Measurements from ENCODE around the gene CELSR3. TPM values are rescaled to one million over a fixed set of nuclear protein-coding genes. Genes with fewer than 3 reads are reported as not detected.

The CELSR3 gene
- total RNA-seq, 2 experiments from 2014 or later: 7.2 to 8.0 TPM

GRCh38 chr3:48652923-48653715 is 9.6 kb downstream of the CELSR3 start:
- Mint-ChIP-seq H3K9me3 (no peaks in the 10 kb centered on the region), H3K27ac (no peak overlapping the region), H3K36me3 (ENCODE audit: low read depth) (peaks cover 3% of the 10 kb centered on the region), H3K4me1 (peaks cover 27% of the 10 kb centered on the region), H3K27me3 (no peaks in the 10 kb centered on the region), H3K4me3 (no peak overlapping the region)
- no peak for DNase-seq
- ChIA-PET CTCF (interaction anchor here (1.6 kb wide), 1 partner anchor 17 kb away, joined by 4 read pairs; the partner anchor contains the start of gene SLC26A6), POLR2A (interaction anchor here (1.1 to 1.8 kb wide), 3 partner anchors 18 to 213 kb away, joined by 3 to 12 read pairs (median 3); partner anchors contain the start of genes CCDC51, SLC26A6, TMA7 and UQCRC1)

GRCh38 chr3:48651771-48652170 is 10.9 kb downstream of the CELSR3 start:
- Mint-ChIP-seq H3K9me3 (no peaks in the 10 kb centered on the region), H3K27me3 (no peaks in the 10 kb centered on the region), H3K27ac (no peak overlapping the region), H3K4me1 (peaks cover 16% of the 10 kb centered on the region), H3K36me3 (ENCODE audit: low read depth) (peaks cover 3% of the 10 kb centered on the region), H3K4me3 (no peak overlapping the region)
- no peak for DNase-seq
- ChIA-PET CTCF (no interaction called here), POLR2A (no interaction called here)

- Mint-ChIP-seq H3K27ac (no peak overlapping the region), H3K36me3 (ENCODE audit: low read depth) (peaks cover 3% of the 10 kb centered on the region), H3K9me3 (no peaks in the 10 kb centered on the region), H3K4me1 (peaks cover 14% of the 10 kb centered on the region), H3K27me3 (no peaks in the 10 kb centered on the region), H3K4me3 (no peak overlapping the region)
- DNase-seq: no peak
- ChIA-PET CTCF (no interaction called here), POLR2A (no interaction called here)
Observed at GRCh38 chr3:48650723-48651122, 12.0 kb downstream of the CELSR3 start.

GRCh38 chr3:48648188-48648850 is 14.4 kb downstream of the CELSR3 start:
- no peak for DNase-seq
- no peaks in the 10 kb centered on the region for H3K27me3 Mint-ChIP-seq
- ChIA-PET CTCF (no interaction called here), POLR2A (interaction anchor here (0.8 kb wide), 1 partner anchor 26 kb away, joined by 3 read pairs; no protein-coding TSS in a partner anchor)
- H3K36me3 Mint-ChIP-seq (ENCODE audit: low read depth): peaks cover 3% of the 10 kb centered on the region
- H3K27ac Mint-ChIP-seq: no peak overlapping the region
- H3K4me3 Mint-ChIP-seq: no peak overlapping the region
- H3K9me3 Mint-ChIP-seq: no peaks in the 10 kb centered on the region
- H3K4me1 Mint-ChIP-seq: no peaks in the 10 kb centered on the region

GRCh38 chr3:48647714-48648113 is 15.0 kb downstream of the CELSR3 start:
- Mint-ChIP-seq H3K27me3 (no peaks in the 10 kb centered on the region), H3K9me3 (no peaks in the 10 kb centered on the region), H3K36me3 (ENCODE audit: low read depth) (peaks cover 1% of the 10 kb centered on the region), H3K27ac (no peak overlapping the region), H3K4me3 (no peak overlapping the region), H3K4me1 (no peaks in the 10 kb centered on the region)
- POLR2A ChIA-PET: no interaction called here
- no peak for DNase-seq
- CTCF ChIA-PET: no interaction called here

GRCh38 chr3:48644898-48645760 is 17.6 kb downstream of the CELSR3 start:
- ChIA-PET CTCF (no interaction called here), POLR2A (interaction anchor here (0.7 to 1.7 kb wide), 2 partner anchors 9 to 10 kb away, joined by 3 to 5 read pairs; partner anchors contain the start of gene SLC26A6)
- DNase-seq: no peak
- Mint-ChIP-seq H3K9me3 (no peaks in the 10 kb centered on the region), H3K4me3 (no peak overlapping the region), H3K4me1 (no peaks in the 10 kb centered on the region), H3K27ac (no peak overlapping the region), H3K27me3 (no peaks in the 10 kb centered on the region), H3K36me3 (ENCODE audit: low read depth) (no peaks in the 10 kb centered on the region)

GRCh38 chr3:48642605-48643004 is 20.1 kb downstream of the CELSR3 start:
- CTCF ChIA-PET: no interaction called here
- H3K27ac Mint-ChIP-seq: no peak overlapping the region

GRCh38 chr3:48641396-48641795 is 21.3 kb downstream of the CELSR3 start:
- Mint-ChIP-seq H3K27ac (no peak overlapping the region), H3K36me3 (ENCODE audit: low read depth) (peaks cover 3% of the 10 kb centered on the region), H3K9me3 (no peaks in the 10 kb centered on the region), H3K4me1 (peaks cover 7% of the 10 kb centered on the region), H3K4me3 (no peak overlapping the region), H3K27me3 (no peaks in the 10 kb centered on the region)
- no peak for DNase-seq
- CTCF ChIA-PET: interaction anchor here (0.7 kb wide), 1 partner anchor 205 kb away, joined by 3 read pairs; no protein-coding TSS in a partner anchor
- POLR2A ChIA-PET: no interaction called here

More at GRCh38 chr3:48642605-48643004, 20.1 kb downstream of the CELSR3 start:
- Mint-ChIP-seq H3K36me3 (ENCODE audit: low read depth) (peaks cover 3% of the 10 kb centered on the region), H3K27me3 (no peaks in the 10 kb centered on the region), H3K9me3 (no peaks in the 10 kb centered on the region), H3K4me1 (no peaks in the 10 kb centered on the region), H3K4me3 (no peak overlapping the region)
- no peak for DNase-seq
- POLR2A ChIA-PET: no interaction called here

GRCh38 chr3:48639944-48640606 is 22.6 kb downstream of the CELSR3 start:
- CTCF ChIA-PET: no interaction called here
- Mint-ChIP-seq H3K9me3 (no peaks in the 10 kb centered on the region), H3K4me1 (peaks cover 13% of the 10 kb centered on the region), H3K27ac (no peak overlapping the region), H3K4me3 (no peak overlapping the region), H3K27me3 (no peaks in the 10 kb centered on the region), H3K36me3 (ENCODE audit: low read depth) (peaks cover 3% of the 10 kb centered on the region)
- DNase-seq: no peak
- POLR2A ChIA-PET: interaction anchor here (2.0 kb wide), 1 partner anchor 15 kb away, joined by 5 read pairs; no protein-coding TSS in a partner anchor

- H3K4me3 Mint-ChIP-seq: peak overlapping the region; percentile 52
- H3K36me3 Mint-ChIP-seq (ENCODE audit: low read depth): peaks cover 6% of the 10 kb centered on the region
- no peaks in the 10 kb centered on the region for H3K27me3 Mint-ChIP-seq
- ChIA-PET CTCF (no interaction called here), POLR2A (no interaction called here)
- no peak overlapping the region for H3K27ac Mint-ChIP-seq
- no peaks in the 10 kb centered on the region for H3K9me3 Mint-ChIP-seq
- DNase-seq: no peak
- H3K4me1 Mint-ChIP-seq: peaks cover 29% of the 10 kb centered on the region
Observed at GRCh38 chr3:48637305-48637704, 25.4 kb downstream of the CELSR3 start.

- peaks cover 31% of the 10 kb centered on the region for H3K4me1 Mint-ChIP-seq
- no peaks in the 10 kb centered on the region for H3K27me3 Mint-ChIP-seq
- peak overlapping the region; percentile 91 for H3K4me3 Mint-ChIP-seq
- peaks cover 11% of the 10 kb centered on the region for H3K36me3 Mint-ChIP-seq (ENCODE audit: low read depth)
- H3K27ac Mint-ChIP-seq: peak overlapping the region; percentile 87
- H3K9me3 Mint-ChIP-seq: no peaks in the 10 kb centered on the region
- ChIA-PET POLR2A (interaction anchor here (0.9 to 3.0 kb wide), 13 partner anchors 9 to 458 kb away, joined by 3 to 25 read pairs (median 10); partner anchors contain the start of genes CELSR3, IP6K2, PFKFB4 and QRICH1), CTCF (interaction anchor here (1.0 to 2.9 kb wide), 14 partner anchors 12 to 371 kb away, joined by 3 to 27 read pairs (median 6); partner anchors contain the start of genes CELSR3, NCKIPSD, PFKFB4 and UQCRC1)
- no peak for DNase-seq
Observed at GRCh38 chr3:48636149-48636655, 26.5 kb downstream of the CELSR3 start.
